ENCODE results near the gene EXOC4.

EXOC4 gene

DNA sequence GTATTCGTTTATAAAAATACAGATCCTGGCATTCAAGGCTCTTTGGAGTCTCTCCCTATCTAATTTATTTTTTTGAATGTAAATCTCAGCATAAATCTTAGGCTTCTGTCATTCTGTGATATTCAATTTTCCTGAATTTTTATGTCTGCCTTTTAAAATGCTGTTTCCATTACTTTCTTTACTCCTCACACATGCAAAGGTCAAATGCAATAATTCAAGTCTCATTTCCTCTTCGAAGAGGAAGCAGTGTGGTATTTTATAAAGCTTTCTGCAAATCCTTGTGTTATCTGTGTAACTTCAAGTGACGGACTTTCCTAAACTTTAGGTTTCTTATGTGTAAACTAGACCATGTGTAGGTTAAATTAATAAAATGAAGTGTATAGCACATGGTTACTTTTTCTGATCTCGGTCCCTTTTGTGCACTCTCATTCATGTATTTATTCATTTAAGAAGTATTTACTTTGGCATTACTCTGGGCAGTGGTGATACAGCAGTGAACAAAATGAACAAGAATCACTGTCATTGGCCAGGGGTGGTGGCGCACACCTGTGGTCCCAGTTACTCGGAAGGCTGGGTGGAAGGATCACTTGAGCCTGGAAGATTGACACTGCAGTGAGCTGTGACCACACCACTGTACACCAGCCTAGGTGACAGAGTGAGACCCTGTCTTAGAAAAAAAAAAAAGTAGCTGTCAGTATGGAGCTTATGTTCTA is 332.2 kb downstream of the EXOC4 start:
- TF ChIP-seq ZFX (IDR thresholded peaks at IDR 0.05), result no peak
- TF ChIP-seq, protein P1, sequence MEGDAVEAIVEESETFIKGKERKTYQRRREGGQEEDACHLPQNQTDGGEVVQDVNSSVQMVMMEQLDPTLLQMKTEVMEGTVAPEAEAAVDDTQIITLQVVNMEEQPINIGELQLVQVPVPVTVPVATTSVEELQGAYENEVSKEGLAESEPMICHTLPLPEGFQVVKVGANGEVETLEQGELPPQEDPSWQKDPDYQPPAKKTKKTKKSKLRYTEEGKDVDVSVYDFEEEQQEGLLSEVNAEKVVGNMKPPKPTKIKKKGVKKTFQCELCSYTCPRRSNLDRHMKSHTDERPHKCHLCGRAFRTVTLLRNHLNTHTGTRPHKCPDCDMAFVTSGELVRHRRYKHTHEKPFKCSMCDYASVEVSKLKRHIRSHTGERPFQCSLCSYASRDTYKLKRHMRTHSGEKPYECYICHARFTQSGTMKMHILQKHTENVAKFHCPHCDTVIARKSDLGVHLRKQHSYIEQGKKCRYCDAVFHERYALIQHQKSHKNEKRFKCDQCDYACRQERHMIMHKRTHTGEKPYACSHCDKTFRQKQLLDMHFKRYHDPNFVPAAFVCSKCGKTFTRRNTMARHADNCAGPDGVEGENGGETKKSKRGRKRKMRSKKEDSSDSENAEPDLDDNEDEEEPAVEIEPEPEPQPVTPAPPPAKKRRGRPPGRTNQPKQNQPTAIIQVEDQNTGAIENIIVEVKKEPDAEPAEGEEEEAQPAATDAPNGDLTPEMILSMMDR (conservative IDR thresholded peaks at IDR 0.05), result no peak

GRCh38 chr7:133586253-133586652 is 333.4 kb downstream of the EXOC4 start:
- TF ChIP-seq ZFX (IDR thresholded peaks at IDR 0.05), result no peak
- H3K27ac ChIP-seq, result no peak overlapping the region

More for the DNA sequence above, 332.2 kb downstream of the EXOC4 start:
- no peak overlapping the region for H3K27ac ChIP-seq

GRCh38 chr7:133587903-133588302 is 335.0 kb downstream of the EXOC4 start:
- H3K27ac ChIP-seq, result no peak overlapping the region
- TF ChIP-seq ZFX (IDR thresholded peaks at IDR 0.05), result no peak
- TF ChIP-seq, protein P1 (conservative IDR thresholded peaks at IDR 0.05), result no peak

DNA sequence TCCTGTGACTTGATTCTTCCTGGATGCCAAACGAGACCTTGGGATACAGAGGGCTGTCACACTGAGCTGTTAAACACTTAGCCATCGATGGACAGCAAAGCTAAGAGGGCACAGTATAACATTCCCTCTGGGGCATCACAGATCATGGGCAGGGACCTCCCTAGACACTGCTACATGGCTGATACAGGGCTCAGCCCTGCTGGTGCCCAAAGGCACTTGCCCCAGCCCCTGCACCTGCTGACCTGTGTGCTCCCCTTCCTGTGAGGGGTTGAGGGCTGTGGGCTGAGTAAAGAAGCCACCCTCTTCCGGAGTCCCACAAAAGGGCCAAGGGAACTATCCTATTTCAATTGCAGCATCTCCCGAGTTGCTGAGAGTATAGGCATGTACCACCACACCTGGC is 337.9 kb downstream of the EXOC4 start:
- TF ChIP-seq, protein P1 (conservative IDR thresholded peaks at IDR 0.05), result no peak
- no peak for TF ChIP-seq ZFX (IDR thresholded peaks at IDR 0.05)
- H3K27ac ChIP-seq, result no peak overlapping the region

GRCh38 chr7:133591704-133592340 is 338.9 kb downstream of the EXOC4 start:
- H3K27ac ChIP-seq, result no peak overlapping the region
- TF ChIP-seq, protein P1 (conservative IDR thresholded peaks at IDR 0.05), result no peak
- no peak for TF ChIP-seq ZFX (IDR thresholded peaks at IDR 0.05)

- H3K27ac ChIP-seq, result no peak overlapping the region
- TF ChIP-seq, protein P1 (conservative IDR thresholded peaks at IDR 0.05), result no peak
- no peak for TF ChIP-seq ZFX (IDR thresholded peaks at IDR 0.05)
Observed at GRCh38 chr7:133593561-133593960, 340.7 kb downstream of the EXOC4 start.

DNA sequence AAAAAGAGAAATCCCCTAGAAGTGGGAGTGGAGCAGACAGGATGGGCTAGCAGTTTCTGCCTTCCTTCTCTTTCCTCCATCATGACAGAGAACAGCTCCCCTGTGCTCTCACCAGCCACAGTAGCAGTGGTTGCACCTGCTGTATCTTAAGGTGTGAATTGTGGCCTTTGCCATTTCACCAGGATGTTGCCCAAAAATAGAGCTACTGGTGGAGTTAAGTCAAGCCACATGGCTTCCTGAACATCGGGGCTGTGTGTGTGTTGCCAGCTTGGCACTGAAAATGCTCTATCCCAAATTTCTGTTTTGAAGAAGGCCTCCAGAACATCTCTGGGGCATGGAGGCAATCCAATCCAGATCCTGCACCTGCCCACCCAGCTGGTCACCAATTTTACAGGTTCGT is 348.7 kb downstream of the EXOC4 start:
- TF ChIP-seq, protein P1 (conservative IDR thresholded peaks at IDR 0.05), result no peak
- no peak for TF ChIP-seq ZFX (IDR thresholded peaks at IDR 0.05)
- no peak overlapping the region for H3K27ac ChIP-seq
